IPS DF 19.7 (cell line): ENCODE results near the gene SCFD2.

Experiments used
- DNase-seq: peaks from one replicate; pipeline ENCODE4 v3.0.0-alpha.2; 2013; ENCODE audit warnings: low read depth, low spot score

The SCFD2 gene

DNA sequence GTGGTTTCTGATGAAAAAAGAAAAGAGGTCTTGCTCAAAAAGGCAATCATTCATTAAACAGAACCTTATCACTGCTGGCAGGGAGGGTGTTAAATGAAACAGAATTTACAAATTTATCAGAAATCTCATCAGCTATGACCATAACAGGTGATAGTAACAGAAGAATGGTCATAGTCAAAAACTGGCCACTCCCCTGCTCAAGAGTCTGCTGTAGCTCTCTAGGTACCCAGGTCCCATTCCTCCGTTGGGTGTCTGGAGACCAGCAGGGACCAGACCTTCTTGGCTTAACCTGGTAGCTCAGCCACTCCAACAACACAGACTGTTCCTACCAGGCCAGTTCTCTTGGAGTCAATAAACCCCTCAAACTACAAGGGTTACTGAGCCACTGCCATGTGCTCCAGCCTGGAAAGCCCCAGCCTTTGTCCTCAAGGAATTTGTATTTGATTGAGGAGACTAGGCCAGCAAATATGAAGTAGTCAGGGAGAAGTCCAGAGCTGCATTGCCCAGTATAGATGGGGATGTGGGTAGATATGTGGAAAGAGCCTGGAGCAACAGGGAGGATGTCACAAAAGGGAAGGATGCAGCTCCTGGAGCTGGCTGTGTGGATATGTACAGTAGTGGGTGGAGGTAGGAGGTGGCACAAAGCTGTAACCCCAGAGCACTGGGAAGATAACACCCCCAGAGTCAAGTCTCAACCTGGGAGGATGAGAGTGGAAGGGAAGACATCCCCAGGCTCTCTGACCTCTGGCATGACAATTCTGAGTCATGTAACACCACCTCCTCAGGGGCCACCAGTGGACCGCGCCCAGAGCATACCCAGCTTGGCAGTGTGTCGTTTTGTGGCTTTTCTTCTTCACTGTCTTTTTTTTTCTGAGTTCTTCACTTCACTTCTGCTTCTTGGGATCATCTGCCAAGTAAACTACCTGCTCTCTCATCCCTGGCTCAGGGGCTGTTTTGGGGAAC lies 481.9 kb downstream of the SCFD2 start:
- DNase-seq: no peak

DNA sequence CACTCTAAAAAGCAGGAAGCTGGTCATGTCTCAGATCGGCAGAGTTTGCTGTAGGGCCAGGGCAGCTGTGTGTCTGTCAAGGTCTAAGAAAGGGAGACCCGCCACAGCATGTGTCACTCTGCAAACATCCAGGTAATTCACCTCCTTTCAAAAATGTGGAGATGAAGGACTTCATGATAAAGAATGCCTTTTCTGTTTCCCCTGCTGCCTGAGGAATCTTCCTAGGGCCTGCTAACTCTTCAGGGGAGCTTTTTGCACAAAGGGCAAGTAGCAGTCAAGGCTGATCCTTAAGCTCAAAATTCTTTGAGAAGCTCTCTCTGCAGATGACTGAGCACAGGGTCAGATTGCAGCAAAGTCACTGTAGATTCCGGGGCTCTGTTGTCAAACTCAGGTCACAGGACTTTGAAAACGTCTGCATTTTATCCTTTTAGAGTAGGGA lies 482.7 kb downstream of the SCFD2 start:
- no peak for DNase-seq

DNA sequence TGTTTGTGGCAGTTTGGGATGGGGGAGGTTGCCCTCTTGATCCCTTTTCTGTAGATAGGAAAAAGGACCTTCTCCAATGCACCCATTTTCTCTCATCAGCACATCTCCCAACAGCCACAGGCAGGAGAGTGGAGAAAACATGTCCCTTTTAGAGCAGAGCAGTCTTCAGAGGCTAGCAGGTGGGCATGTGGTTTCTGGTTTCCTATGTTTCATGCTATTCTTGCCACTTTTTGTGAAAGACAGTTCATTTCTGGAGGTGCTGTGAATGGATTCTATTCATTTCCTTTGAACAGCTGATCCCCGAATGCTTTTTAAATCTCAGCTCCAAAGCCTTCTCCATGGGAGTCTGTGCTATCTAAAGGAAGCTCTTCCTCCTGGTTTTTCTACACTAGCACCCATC lies 484.9 kb downstream of the SCFD2 start:
- DNase-seq: no peak

DNA sequence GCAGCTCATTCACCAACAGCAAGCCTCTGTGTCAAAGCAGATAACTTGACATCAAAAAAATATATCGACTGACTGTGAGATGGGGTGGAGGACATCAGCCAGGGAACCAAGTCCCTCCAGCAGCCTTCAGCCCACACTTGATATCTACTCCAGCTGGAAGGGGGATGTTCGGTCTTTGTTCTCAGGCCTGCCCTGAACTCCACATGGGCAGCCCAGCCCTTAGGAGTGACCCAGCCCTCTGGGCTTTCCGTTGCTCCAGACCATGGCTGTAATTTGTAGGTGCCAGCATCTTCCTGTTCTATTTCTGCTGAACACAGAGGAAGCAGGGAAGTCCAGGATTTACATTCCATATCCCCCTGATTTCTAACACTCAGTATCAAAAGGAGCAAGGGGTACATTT lies 486.4 kb downstream of the SCFD2 start:
- DNase-seq: no peak

DNA sequence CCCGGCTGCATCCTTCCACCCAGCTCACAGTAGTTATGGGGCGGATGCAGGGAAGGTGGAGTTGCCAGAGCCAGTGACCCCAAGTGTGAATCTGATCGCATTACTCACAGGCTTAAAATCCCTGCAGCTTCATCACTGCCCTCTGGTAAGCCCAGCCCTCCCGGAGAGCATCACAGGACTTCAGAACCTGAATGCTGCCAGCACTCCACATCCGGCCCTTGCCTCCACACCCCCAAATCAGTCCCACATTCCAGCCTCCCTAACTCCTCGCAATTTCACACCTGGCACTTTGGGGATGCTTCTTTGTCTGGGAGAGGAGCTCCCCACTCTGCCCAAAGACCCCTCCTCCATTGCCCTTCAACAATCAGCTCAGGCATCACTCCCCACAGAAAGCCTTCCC lies 488.2 kb downstream of the SCFD2 start:
- DNase-seq: no peak

DNA sequence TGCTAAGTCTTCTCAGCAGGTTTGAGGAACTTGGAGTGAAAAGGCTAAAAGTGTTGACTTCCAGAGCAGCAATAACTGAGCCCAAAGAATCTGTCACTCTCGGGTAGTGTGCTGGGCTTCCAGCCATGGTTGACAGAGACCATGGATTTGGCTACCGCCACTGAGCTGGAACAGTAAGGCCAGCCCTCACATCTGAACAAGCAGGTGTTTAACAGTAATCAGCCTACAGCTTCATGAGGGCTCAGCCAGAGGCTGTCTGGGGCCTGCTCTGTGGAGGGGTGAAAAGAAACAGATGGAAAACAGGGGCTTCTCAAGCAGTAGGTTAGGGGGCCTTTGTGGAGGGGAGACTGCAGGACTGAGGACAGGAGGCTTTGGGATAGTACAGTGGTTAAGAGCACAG lies 488.8 kb downstream of the SCFD2 start:
- no peak for DNase-seq

DNA sequence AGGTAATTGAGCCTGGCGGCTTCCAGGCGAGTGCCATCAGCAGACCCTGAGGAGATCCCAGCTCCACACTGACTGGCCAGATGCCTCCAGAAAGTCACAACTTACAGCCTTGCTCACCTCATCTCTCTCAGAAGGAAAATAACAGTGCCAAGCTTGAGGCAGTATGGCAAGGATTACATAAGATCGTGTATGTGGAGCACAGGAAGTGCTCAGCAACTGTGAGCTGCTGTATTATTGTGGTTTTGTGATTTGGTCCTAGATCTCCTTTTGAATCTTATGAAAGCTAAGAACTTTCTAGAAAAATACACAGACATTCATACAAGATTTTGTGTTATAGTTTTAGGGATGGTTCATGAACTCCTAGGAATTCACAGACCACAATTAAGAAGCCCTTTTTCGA lies 489.8 kb downstream of the SCFD2 start:
- DNase-seq: no peak

DNA sequence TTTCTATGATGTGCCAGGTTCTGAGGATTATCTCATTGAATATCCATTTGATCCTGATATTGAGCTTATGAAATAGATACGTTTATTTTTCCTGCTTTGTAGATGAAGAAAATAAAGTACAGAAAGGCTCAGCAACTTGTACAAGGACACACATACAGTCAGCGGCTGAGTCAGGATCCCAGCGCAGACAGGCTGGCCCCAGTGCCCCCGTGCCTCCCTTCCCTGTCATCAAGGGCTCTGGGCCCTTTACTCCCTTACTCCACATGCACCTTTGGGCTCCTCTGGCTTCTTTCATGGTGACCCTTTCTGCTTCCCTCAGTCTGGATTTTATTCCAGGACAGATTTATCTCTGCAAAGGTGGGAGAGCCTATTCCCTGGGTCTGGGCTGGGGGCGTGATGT lies 490.9 kb downstream of the SCFD2 start:
- DNase-seq: no peak

DNA sequence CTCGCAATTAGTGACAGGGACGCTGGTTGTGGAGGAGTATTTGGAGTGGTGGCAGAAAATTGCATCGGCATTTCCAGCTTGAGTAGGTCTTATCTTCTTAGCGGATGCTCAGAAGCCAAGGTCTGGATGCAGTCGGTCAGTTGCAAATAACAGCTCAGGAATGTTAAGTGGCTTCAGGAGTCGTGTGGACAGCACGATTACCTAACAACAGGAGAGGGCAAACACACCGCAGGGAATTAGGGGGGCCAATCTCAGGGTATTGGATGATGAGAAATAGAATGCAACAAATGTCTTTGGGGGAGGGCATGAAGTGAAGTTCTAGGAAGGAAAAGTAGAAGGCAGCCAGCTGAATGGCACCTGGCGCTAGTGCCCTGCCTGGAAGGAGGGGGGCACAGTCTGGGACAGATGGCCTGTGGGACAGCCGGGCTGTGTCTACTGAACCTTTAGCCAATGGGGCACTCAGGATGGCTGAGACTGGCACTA lies 492.0 kb downstream of the SCFD2 start:
- peak; percentile 96 for DNase-seq

DNA sequence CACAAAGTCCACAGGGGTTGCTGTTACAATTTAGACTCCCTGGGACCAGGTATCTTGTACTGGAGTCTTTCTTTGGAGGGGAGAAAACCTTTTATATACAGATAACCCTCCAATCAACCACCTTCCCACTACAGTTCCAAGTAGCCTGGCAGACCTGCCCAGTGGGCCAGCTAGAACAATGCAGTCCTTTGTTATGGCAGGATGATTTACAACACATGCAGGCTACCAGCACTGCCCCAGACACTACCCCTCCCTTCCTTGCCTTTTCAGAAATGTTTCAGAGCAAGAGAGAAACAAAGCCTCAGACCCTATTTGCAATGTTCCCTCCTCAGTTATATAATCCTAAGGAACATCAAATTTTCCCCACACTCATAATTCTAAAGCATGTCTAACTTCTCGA lies 492.7 kb downstream of the SCFD2 start:
- no peak for DNase-seq

DNA sequence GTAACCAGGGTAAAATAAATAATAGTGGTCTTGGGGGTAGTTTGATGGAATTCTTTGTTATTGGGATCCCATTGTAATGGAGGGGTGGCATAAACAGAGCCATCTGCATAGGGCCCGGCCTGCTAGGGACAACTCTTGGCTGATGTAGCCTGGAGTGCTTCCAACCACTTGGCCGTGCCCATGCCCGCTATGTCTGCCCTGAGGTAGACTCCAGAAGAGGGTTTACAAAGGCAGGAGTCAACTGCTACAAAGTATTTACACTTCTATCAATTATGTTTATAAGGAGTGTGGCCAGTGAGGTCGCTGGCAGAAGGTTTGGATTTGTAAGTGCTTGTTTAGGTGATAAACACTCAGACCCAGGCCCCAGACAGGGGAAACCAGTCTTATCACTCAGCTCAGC lies 495.6 kb downstream of the SCFD2 start:
- DNase-seq: no peak

DNA sequence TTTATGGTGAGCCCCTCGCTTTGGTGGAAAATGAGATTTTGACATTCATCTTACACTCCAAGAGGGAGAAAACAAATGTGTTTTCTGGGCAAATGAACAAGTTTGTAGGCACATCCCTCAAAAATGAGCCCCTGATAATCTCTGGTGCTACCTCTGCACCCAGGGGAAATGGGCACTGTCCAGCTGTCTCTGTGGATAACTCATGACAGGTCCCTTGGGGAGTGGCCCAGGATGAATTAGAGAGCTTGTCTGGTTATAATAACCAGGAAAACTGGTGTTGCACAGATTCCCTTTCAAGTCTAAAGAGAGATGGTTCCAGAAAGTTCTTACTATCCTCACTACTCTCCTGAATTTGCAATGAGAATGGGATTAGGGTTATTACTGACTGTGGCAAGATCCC lies 496.2 kb downstream of the SCFD2 start:
- no peak for DNase-seq

DNA sequence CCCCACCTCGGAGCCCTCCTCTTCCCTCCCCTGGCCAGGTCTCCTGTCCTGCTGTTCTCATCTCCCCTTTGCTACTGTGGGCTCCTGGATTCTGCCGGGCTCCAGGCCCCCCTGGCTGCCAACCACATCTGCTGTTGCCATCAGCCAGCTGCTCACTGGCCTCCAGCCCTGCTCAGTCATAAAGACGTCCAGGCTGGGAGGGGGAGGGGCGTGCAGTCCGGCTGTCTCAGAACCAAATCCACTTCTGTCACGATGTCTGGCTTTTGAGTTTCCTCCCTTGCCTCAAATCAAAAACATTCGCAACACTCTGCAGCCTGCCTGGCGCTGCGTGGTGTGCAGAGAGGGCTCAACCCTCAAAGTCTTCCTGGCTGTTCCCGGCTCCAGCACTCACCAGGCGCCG lies 496.7 kb downstream of the SCFD2 start:
- no peak for DNase-seq

DNA sequence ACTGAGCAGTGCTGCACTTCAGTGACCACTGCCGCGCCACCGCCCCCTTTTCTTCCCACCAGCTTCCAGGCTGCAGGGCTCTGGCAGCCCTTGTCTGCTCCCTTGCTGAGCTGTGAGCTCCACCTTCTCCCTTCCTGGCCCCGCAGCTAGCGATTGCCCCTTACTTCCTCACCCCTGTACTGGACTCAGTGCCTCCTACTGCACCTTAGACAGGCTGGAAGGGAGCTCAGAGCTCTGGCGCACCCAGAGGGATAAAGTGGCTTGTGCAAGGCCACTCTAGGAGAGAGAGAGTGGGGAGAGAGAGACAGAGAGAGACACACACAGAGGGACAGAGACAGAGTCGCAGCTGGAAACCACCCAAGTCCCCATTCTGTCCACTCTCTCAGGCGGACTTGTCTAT lies 497.7 kb downstream of the SCFD2 start:
- DNase-seq: no peak

DNA sequence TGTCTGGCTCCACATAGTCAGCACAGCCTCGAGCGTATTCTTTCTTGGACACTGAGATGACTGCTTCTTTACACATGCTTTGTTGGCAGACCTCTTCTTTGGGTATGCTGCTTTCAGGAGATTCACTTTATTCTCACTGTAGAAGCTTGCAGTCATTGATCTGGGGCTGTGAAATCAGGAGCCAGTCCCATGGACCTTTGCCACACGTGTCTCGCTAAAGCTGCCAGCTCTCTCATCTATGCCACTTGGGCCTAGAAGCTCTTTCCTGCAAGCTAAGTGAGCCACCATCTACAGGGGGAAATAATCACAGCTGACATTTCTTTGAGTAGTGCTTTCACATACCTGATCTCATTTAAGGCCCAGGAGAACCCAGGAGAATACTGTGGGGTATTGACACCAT lies 498.7 kb downstream of the SCFD2 start:
- no peak for DNase-seq

DNA sequence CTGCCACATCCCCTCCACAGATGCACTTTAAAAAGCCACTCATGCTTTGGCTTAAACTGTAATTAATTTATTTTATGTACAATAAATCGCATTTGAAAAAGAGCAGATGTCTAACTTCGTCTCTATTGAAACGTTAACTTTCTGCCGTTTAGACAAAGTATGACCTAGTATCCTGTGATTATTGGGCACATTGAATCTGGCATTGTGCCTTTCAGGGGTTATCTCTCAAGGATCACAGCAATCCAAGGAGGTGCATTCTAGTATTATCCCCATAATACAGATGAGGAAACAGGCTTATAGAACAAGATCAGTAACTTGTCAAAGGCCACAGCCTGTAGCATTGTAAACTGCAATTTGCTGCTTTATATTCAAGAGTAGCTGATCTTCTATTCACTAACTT lies 499.1 kb downstream of the SCFD2 start:
- no peak for DNase-seq

DNA sequence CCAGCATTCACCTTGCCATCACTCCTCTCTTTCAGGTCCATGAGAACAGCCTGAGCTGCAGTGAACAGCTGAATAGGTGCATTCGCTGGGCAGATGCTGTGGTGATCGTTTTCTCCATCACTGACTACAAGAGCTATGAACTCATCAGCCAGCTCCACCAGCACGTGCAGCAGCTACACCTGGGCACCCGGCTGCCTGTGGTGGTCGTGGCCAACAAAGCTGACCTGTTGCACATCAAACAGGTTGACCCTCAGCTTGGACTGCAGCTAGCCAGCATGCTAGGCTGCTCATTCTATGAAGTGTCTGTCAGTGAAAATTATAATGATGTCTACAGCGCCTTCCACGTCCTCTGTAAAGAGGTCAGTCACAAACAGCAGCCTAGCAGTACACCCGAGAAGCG lies 500.6 kb downstream of the SCFD2 start:
- DNase-seq: no peak

DNA sequence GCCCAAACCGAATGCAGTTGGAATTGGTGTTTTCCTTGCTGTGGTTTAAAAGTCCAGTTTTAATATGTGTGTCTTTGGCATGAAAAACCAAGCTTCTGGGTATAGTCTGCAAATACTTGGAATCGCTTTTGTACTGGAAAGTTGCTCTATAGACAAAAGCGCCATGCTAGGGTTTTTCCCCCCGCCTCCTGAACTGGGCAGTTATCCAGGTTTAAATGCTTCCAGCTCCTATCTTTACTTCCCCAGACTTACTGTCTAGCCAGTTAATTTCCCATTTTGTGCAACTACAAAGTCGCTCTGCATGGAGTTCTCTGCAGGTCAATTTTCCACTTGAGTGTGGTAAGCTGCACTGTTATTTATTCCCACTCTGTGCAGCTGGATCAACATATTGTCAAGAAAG lies 501.1 kb downstream of the SCFD2 start:
- DNase-seq: no peak

DNA sequence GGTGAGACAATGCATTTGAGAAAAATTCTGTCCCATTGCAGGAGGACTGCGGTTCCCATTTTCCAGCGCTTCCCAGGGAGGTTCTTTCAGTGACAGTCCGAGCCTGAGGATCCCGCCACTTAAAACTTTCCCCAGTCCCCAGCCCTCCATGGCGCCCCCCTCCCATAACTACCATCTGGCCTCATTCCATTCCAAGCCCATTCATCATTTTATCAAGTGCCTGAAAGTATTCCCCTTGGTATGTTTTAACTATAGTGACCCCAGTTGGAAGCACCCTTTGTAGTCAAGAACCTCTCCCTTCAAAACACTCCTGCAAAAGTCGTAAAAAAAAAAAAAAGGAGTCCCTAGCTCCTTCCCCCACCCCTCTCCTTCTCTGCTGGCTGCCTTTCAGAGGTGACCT lies 502.5 kb downstream of the SCFD2 start:
- DNase-seq: no peak

DNA sequence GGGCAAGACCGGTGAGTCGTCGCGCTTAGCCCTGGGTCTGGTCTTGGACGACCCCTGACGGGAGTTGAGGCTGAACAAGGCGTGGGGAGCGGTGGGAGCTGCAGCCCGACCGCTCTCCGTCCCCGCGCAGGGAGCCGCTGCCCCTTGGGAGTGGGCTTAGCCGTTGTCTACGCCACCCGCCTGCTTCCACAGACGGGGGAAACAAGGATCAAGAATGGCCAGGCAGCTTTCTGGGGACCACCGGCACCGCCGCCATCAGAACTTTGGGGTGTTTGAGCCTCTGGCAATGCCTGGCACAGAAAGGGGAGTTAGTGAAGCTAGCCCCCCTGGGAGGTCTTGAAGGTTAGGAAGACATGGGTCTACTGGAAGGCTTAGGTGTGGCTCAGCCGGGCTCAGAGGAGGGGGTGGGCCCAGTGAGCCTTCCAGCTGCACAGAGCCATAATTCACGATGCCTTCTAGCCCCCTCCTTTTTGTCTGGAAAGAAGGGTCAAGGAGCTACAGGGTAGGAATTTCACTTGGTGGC lies 503.2 kb downstream of the SCFD2 start:
- DNase-seq: no peak

DNA sequence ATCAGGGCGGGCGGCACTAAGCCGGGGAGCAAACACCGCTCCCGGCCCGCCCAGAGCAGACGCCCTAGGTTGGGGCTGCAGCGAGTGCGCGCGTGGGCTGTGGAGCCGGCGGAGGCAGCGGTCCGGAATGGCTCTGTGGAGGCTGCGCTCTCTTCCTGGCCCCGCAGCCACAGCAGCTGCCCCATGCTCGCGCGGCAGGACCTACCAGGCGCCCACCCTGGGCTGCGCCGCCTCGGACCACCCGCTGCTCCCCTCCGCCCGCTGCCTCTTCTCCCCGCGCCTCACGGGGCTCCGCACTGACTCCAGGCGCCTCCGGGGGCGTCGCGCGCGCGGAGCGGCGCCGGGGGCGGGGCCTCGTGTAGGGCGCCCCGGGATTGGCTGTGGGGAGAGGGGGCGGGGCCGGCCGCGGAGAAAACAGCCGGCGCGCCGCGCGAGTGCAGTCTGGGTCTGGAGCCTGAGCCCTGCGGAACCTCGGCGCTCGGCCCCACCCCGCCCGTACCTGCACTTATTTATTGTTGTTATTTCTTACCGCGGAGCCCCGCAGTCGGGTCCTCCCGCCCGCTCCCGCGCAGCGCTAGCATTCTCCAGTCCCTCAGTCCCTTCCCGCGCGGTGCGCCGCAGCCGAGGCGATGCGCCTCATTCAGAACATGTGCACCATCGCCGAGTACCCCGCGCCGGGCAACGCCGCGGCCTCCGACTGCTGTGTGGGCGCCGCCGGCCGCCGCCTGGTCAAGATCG lies 503.8 kb downstream of the SCFD2 start, which contains the start of gene RASL11B:
Gene RASL11B, plus strand, starts transcription at position 439 of the 738 bp plus-strand sequence. Its CDS starts 191 bp downstream, at position 630.
- DNase-seq: no peak

DNA sequence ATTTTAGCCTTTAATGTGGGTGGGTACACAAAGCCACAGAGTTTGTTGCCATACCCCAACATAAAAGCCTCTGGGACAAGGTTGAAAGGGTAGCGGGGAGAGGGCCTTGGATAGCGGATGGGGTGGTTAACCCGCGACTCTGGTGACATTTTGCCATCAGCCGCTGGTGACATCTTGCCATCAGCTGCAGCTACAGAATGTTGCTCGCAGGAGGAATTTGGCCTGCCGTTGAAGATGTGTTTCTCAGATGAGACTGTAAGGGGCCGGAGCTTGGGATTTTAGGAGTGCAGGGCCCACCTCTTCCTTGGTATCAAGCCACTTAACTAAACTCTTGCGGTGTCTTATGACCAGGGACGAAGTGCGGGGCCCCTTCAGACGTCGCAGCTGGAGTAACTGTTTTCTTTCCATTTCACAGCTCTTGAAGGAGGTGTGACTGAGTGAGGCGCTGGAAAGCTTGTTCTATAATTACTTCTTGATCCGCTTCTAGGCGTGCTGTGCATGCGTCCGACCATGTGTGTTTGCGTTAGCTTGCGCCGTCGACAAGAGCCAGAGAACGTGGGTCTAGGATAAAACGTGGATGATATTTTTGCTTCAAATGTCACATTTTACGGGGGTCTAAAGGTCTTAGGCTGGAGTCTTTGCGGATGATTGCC lies 504.6 kb downstream of the SCFD2 start:
- DNase-seq: no peak
